HepG2 (cell line): ENCODE data around the gene ZNF607. TPM values are rescaled to one million over a fixed set of nuclear protein-coding genes. Genes with fewer than 3 reads are reported as not detected.

Source experiments
- GTF3A ChIP-seq: sonication (generic); formaldehyde crosslinking; conservative IDR thresholded peaks from 2 replicates; pipeline ENCODE4 v1.4.0; 2020; ENCODE audit warnings: mild to moderate bottlenecking, missing genetic modification reagents
- HDAC2 ChIP-seq: sonication (generic); formaldehyde crosslinking; IDR thresholded peaks from 2 replicates; pipeline ENCODE4 v1.4.0; 2020; ENCODE audit warnings: missing genetic modification reagents
- HHEX ChIP-seq: IDR thresholded peaks from 2 replicates; pipeline ENCODE4 v1.6.1; 2016; ENCODE audit warnings: control low read depth
- HNF4G ChIP-seq, 2 experiments: sonication (generic) in 1 of 2; formaldehyde crosslinking in 1 of 2; IDR thresholded peaks; 2 replicates each; pipeline versions ENCODE4 v1.4.0 to v1.6.1; 2011 to 2020; ENCODE audit warnings: borderline replicate concordance in 2 of 2, low read depth in 2 of 2, mild to moderate bottlenecking in 2 of 2, low read length in 1 of 2, missing genetic modification reagents in 1 of 2, moderate library complexity in 1 of 2
- ISL2 ChIP-seq: sonication (generic); formaldehyde crosslinking; IDR thresholded peaks from 2 replicates; pipeline ENCODE4 v1.5.0; 2020; ENCODE audit warnings: missing genetic modification reagents
- KDM1A ChIP-seq: IDR thresholded peaks from 2 replicates; pipeline ENCODE4 v1.6.1; 2016; ENCODE audit warnings: missing compliant biosample characterization
- PTBP1 ChIP-seq: fragments of 200-400 bp; formaldehyde crosslinking; IDR thresholded peaks from 2 replicates; pipeline ENCODE4 v1.6.1; 2018; ENCODE audit warnings: low read length, low read depth; ENCODE audit not compliant: poor library complexity, severe bottlenecking
- RCOR2 ChIP-seq: IDR thresholded peaks from 2 replicates; pipeline ENCODE4 v1.6.1; 2016; ENCODE audit warnings: missing biosample characterization, missing genetic modification reagents
- RERE ChIP-seq: IDR thresholded peaks from 2 replicates; pipeline ENCODE4 v1.6.1; 2016; ENCODE audit warnings: low read depth, missing genetic modification reagents, missing compliant biosample characterization
- SIN3A ChIP-seq: IDR thresholded peaks from 2 replicates; pipeline ENCODE4 v1.6.1; 2011; ENCODE audit warnings: low read depth, mild to moderate bottlenecking, control low read depth, low read length, borderline replicate concordance
- TRIM24 ChIP-seq: sonication (generic); formaldehyde crosslinking; IDR thresholded peaks from 2 replicates; pipeline ENCODE4 v1.8.0; 2022; ENCODE audit warnings: mild to moderate bottlenecking, missing genetic modification reagents
- ZFP37 ChIP-seq: sonication (generic); formaldehyde crosslinking; IDR thresholded peaks from 2 replicates; pipeline ENCODE4 v1.4.0; 2020; ENCODE audit warnings: missing genetic modification reagents, borderline replicate concordance
- ZNF260 ChIP-seq: sonication (generic); formaldehyde crosslinking; IDR thresholded peaks from 2 replicates; pipeline ENCODE4 v1.4.0; 2020; ENCODE audit warnings: missing genetic modification reagents, low read depth, mild to moderate bottlenecking, borderline replicate concordance
- ZNF282 ChIP-seq: fragments of 450-650 bp; IDR thresholded peaks from 2 replicates; pipeline ENCODE4 v1.6.1; 2018; ENCODE audit not compliant: partially characterized antibody
- ZNF430 ChIP-seq: sonication (generic); formaldehyde crosslinking; IDR thresholded peaks from 2 replicates; pipeline ENCODE4 v1.9.0; 2021; ENCODE audit warnings: mild to moderate bottlenecking, missing genetic modification reagents
- ZNF484 ChIP-seq: sonication (generic); formaldehyde crosslinking; IDR thresholded peaks from 2 replicates; pipeline ENCODE4 v1.5.1; 2020; ENCODE audit warnings: mild to moderate bottlenecking, low read depth, missing genetic modification reagents, borderline replicate concordance
- ZNF616 ChIP-seq: sonication (generic); formaldehyde crosslinking; IDR thresholded peaks from 2 replicates; pipeline ENCODE4 v1.5.0; 2020; ENCODE audit warnings: low read depth, mild to moderate bottlenecking, missing genetic modification reagents
- ZNF709 ChIP-seq: sonication (generic); formaldehyde crosslinking; IDR thresholded peaks from 2 replicates; pipeline ENCODE4 v1.5.0; 2020; ENCODE audit warnings: mild to moderate bottlenecking, missing genetic modification reagents
- polyA plus RNA-seq, 8 experiments: library from polyadenylated mRNA; depleted of rRNA in 3 of 8; stranded (reverse) in 7 of 8; unstranded in 1 of 8; fragments of >200 nt; fragmentation: Illumina TruSeq in 4 of 8; extraction: Trizol in 4 of 8; gene quantifications; 2 replicates each; pipeline versions ENCODE4 v1.2.1 to v1.2.3, GENCODE V29; 2011 to 2016; ENCODE audit warnings: low read depth in 4 of 8, missing spikeins in 1 of 8, mixed read lengths in 1 of 8; ENCODE audit not compliant: insufficient read depth in 1 of 8
- total RNA-seq, 5 experiments: library from RNA; depleted of rRNA; stranded (reverse); fragments of >200 nt; fragmentation: Illumina TruSeq; extraction: Trizol; gene quantifications; 2 replicates each; pipeline ENCODE4 v1.2.3, GENCODE V29; 2016; ENCODE audit warnings: low read depth in 1 of 5
- TF ChIP-seq, protein P1 (sequence below): IDR thresholded peaks from 2 replicates; pipeline ENCODE4 v1.6.1; 2016; ENCODE audit warnings: low read depth, control low read depth
- TF ChIP-seq, protein P2 (sequence below): sonication (generic); formaldehyde crosslinking; IDR thresholded peaks from 2 replicates; pipeline ENCODE4 v1.8.1; 2023; ENCODE audit warnings: mild to moderate bottlenecking, missing genetic modification reagents

The ZNF607 gene
- total and polyA plus RNA-seq, 2 of the 13 experiments (the other 11 are each of a cell fraction or from before 2014, with no cell fraction given) = 3.8 to 8.3 TPM

GRCh38 chr19:37719111-37719926 lies at the start of gene ZNF607 (continued):
- no peak for TF ChIP-seq TRIM24 (CRISPR knock-in tag)
- no peak for TF ChIP-seq ZNF616 (CRISPR knock-in tag)
- TF ChIP-seq ZNF282 = no peak
- TF ChIP-seq ZFP37 = no peak
- TF ChIP-seq ZNF709 (CRISPR knock-in tag) = no peak
- 0 out of 2 replicates have a peak, but pooled peaks have one; percentile 28 for TF ChIP-seq ISL2 (CRISPR knock-in tag)
- no peak; the same call in 1 of the 2 replicates for TF ChIP-seq SIN3A
- TF ChIP-seq RERE = no peak
- TF ChIP-seq HDAC2 = no peak; the same call in 1 of the 2 replicates
- TF ChIP-seq ZNF484 (CRISPR knock-in tag) = no peak
- no peak for TF ChIP-seq HNF4G (IDR thresholded peaks at IDR 0.05; ENCODE audit: borderline replicate concordance, low read depth, low read length)
- TF ChIP-seq HNF4G (CRISPR knock-in tag; IDR thresholded peaks at IDR 0.05; ENCODE audit: borderline replicate concordance, low read depth) = 0 out of 2 replicates have a peak, but pooled peaks have one; percentile 11
- TF ChIP-seq, protein P1, sequence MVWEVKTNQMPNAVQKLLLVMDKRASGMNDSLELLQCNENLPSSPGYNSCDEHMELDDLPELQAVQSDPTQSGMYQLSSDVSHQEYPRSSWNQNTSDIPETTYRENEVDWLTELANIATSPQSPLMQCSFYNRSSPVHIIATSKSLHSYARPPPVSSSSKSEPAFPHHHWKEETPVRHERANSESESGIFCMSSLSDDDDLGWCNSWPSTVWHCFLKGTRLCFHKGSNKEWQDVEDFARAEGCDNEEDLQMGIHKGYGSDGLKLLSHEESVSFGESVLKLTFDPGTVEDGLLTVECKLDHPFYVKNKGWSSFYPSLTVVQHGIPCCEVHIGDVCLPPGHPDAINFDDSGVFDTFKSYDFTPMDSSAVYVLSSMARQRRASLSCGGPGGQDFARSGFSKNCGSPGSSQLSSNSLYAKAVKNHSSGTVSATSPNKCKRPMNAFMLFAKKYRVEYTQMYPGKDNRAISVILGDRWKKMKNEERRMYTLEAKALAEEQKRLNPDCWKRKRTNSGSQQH (CRISPR knock-in tag) = no peak
- TF ChIP-seq KDM1A (CRISPR knock-in tag) = no peak
- TF ChIP-seq GTF3A (CRISPR knock-in tag) = no peak
- TF ChIP-seq ZNF430 (CRISPR knock-in tag) = peak; percentile 82; the same call in 1 of the 2 replicates
- TF ChIP-seq PTBP1 = no peak
- TF ChIP-seq HHEX (CRISPR knock-in tag) = no peak
- TF ChIP-seq RCOR2 (CRISPR knock-in tag) = no peak
- TF ChIP-seq ZNF260 (CRISPR knock-in tag) = no peak
- TF ChIP-seq, protein P2, sequence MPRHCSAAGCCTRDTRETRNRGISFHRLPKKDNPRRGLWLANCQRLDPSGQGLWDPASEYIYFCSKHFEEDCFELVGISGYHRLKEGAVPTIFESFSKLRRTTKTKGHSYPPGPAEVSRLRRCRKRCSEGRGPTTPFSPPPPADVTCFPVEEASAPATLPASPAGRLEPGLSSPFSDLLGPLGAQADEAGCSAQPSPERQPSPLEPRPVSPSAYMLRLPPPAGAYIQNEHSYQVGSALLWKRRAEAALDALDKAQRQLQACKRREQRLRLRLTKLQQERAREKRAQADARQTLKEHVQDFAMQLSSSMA (CRISPR knock-in tag) = no peak
